ENCODE data around the gene ENTPD5. TPM values are rescaled to one million over a fixed set of nuclear protein-coding genes. Genes with fewer than 3 reads are reported as not detected.

The ENTPD5 gene
- total and polyA plus RNA-seq, 2 donors (not counting 3 experiments of a cell fraction or from before 2014, with no cell fraction given), result 8.4 to 13.0 TPM

- dilution Hi-C loops (cut with MboI; ENCODE audit: extremely low pct_ligation_motif_present, low sequenced_read_pairs) (no loop called here), intact Hi-C loops (cut with micrococcal nuclease) (no loop called here)
- no peak for FAIRE-seq
- no peak overlapping the region for H3K4me2 ChIP-seq (ENCODE audit: insufficient read depth, low read length)
- ChIA-PET POLR2A (no interaction called here), CTCF (no interaction called here)
- H2AFZ ChIP-seq (ENCODE audit: low read depth, low read length), result no peak overlapping the region
- H3K4me1 ChIP-seq (ENCODE audit: control insufficient read depth, extremely low read depth, insufficient read depth, low read length), result no peaks in the 10 kb centered on the region
- no peaks in the 10 kb centered on the region for H3K27me3 ChIP-seq (ENCODE audit: control insufficient read depth in 2 of 2, insufficient read depth in 2 of 2, low read length in 2 of 2)
- no TSS peak for BruUV-seq (replicated peaks)
- no peaks in the 10 kb centered on the region for H3K9me1 ChIP-seq (replicated peaks; ENCODE audit: control insufficient read depth, extremely low read depth, insufficient read depth, low read length)
- H3K9ac ChIP-seq (replicated peaks; ENCODE audit: extremely low read depth, insufficient read depth, low read length), result no peak overlapping the region
- H4K20me1 ChIP-seq (replicated peaks; ENCODE audit: control insufficient read depth, extremely low read depth, insufficient read depth, low read length), result no peaks in the 10 kb centered on the region
- no peaks in the 10 kb centered on the region for H3K9me3 ChIP-seq (replicated peaks; ENCODE audit: control insufficient read depth, insufficient read depth, low read length)
- TF ChIP-seq CTCF (IDR thresholded peaks at IDR 0.05; ENCODE audit: extremely low read depth in 1 of 2, insufficient read depth in 1 of 2, low read depth in 1 of 2, low read length in 2 of 2) (no peak), POLR2A (IDR thresholded peaks at IDR 0.05; ENCODE audit: low read depth, low read length) (no peak), GATA2 (IDR thresholded peaks at IDR 0.05; ENCODE audit: insufficient read depth, insufficient read length, low read depth, low read length) (no peak), MYC (IDR thresholded peaks at IDR 0.05; ENCODE audit: low read depth, low read length) (no peak), EZH2 (IDR thresholded peaks at IDR 0.05; ENCODE audit: borderline replicate concordance, low read depth, low read length, severe bottlenecking) (no peak), POLR2AphosphoS5 (IDR thresholded peaks at IDR 0.05; ENCODE audit: insufficient read depth, low read depth, low read length) (no peak), MAX (IDR thresholded peaks at IDR 0.05; ENCODE audit: insufficient read depth, insufficient read length) (no peak), JUN (IDR thresholded peaks at IDR 0.05; ENCODE audit: borderline replicate concordance, insufficient read depth, insufficient read length, low read depth) (no peak), FOS (IDR thresholded peaks at IDR 0.05; ENCODE audit: borderline replicate concordance, insufficient read depth, low read length) (no peak)
- no peak overlapping the region for H3K4me3 ChIP-seq (replicated peaks in 1 of 3; ENCODE audit: insufficient read depth in 1 of 3, low read depth in 1 of 3, low read length in 3 of 3)
- no peak for DNase-seq (ENCODE audit: low read depth, low spot score)
- H3K79me2 ChIP-seq (ENCODE audit: control insufficient read depth, insufficient read depth, low read length), result no peaks in the 10 kb centered on the region
- H3K27ac ChIP-seq (ENCODE audit: insufficient read depth, low read depth, low read length), result no peak overlapping the region
- H3K36me3 ChIP-seq (ENCODE audit: control insufficient read depth in 2 of 2, extremely low read depth in 1 of 2, insufficient read depth in 2 of 2, low read length in 2 of 2), result peaks cover 0 to 4% of the 10 kb centered on the region in 2 experiments
Measured at GRCh38 chr14:73968885-73969284, 50.2 kb downstream of the ENTPD5 start.
